Keratinocyte (primary cell): ENCODE results near the gene FGD4.

Experiments
- CTCF ChIP-seq, 3 experiments: IDR thresholded peaks in 1 of 3; conservative IDR thresholded peaks in 1 of 3; optimal IDR thresholded peaks in 1 of 3; 2 replicates in 2 of 3; 3 replicates in 1 of 3; pipeline versions ENCODE3 to v1.5.1; 2011; ENCODE audit warnings: low read length in 3 of 3, mild to moderate bottlenecking in 3 of 3, moderate library complexity in 2 of 3, control low read depth in 1 of 3, inconsistent platforms in 1 of 3; ENCODE audit not compliant: insufficient read depth in 2 of 3; ENCODE audit errors: extremely low read depth in 1 of 3
- EZH2 ChIP-seq: IDR thresholded peaks from one replicate; pipeline ENCODE4 v1.6.1; 2012; ENCODE audit warnings: inconsistent platforms, mild to moderate bottlenecking, low read length, moderate library complexity

DNA sequence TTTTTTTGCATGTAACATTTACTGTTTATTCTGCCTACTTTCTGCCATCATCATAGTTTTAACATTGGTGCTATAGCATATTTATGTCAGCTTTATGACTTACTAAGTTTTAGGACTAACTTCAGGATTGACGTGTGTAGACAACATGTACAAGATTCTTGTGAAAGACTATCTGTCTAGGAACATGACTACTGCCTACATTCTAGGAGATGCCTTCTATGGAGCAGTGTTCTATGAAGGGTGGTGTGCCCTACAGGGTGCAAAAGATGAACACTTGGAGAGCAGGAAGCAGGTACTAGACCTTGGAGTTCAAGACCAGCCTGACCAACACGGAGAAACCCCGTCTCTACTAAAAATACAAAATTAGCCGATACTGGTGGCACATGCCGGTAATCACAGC lies 118.6 kb downstream of the FGD4 start:
- TF ChIP-seq CTCF (optimal IDR thresholded peaks at IDR 0.05 in 1 of 3, IDR thresholded peaks at IDR 0.05 in 1 of 3, conservative IDR thresholded peaks at IDR 0.05 in 1 of 3; ENCODE audit: extremely low read depth in 1 of 3, insufficient read depth in 2 of 3, low read length in 3 of 3) (no peak), EZH2 (no peak)
